Lower leg skin (tissue), 3 donors: ENCODE results near the gene DTNB.

Experiments used
- CTCF ChIP-seq, 3 donors: fragments of 450-650 bp; IDR thresholded peaks; one replicate each; pipeline ENCODE4 v1.5.1; 2016; ENCODE audit warnings: antibody characterized with exemption in 3 of 3, mild to moderate bottlenecking in 3 of 3, moderate library complexity in 2 of 3
- POLR2A ChIP-seq, 2 donors: fragments of 450-650 bp; IDR thresholded peaks; one replicate each; pipeline ENCODE4 v1.6.1; 2016 to 2017; ENCODE audit warnings: antibody characterized with exemption in 2 of 2, mild to moderate bottlenecking in 1 of 2, moderate library complexity in 1 of 2

- TF ChIP-seq CTCF (IDR thresholded peaks at IDR 0.05) (no peak), POLR2A (IDR thresholded peaks at IDR 0.05) (no peak)
Measured at GRCh38 chr2:25714740-25715139, 41.4 kb upstream of the DTNB start.
